ENCODE measurements around the gene PXDN.

PXDN gene

DNA sequence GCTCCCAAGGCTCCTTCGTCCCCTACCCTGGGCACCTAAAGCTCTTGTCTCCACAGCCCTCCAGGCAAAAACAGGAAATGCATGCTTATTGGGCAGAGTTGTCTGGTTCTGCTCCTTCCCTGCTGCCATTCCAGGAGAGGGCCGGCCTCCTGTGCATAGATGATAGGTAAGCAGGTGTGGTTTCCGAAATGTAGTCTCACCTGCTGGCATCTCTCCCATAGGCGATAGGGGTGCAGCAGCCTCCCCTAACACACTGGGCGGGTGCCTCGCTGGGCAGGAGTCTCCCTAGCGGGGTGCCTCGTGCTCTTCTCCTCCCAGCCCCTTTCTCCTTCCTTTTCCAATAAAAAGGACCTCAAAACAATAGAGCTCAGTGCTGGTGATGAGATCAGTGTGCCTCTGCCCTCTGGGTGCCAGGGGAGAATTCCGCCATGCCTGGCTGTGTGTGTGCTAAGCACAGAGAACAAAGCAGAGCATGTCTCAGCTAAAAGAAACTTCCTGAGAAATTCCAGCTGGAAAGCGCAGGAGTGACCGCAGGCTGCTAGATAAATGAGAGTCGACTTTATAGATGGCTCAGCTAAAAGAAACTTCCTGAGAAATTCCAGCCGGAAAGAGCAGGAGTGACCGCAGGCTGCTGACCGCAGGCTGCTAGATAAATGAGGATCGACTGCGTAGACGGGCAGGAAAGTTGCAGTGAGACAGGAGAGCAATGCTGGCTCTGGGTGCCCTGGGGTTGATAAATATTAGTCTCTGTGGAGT lies 11.3 kb upstream of the PXDN start:
- no peak for DNase-seq (ENCODE audit: low read depth in 1 of 2, low spot score in 1 of 2)

DNA sequence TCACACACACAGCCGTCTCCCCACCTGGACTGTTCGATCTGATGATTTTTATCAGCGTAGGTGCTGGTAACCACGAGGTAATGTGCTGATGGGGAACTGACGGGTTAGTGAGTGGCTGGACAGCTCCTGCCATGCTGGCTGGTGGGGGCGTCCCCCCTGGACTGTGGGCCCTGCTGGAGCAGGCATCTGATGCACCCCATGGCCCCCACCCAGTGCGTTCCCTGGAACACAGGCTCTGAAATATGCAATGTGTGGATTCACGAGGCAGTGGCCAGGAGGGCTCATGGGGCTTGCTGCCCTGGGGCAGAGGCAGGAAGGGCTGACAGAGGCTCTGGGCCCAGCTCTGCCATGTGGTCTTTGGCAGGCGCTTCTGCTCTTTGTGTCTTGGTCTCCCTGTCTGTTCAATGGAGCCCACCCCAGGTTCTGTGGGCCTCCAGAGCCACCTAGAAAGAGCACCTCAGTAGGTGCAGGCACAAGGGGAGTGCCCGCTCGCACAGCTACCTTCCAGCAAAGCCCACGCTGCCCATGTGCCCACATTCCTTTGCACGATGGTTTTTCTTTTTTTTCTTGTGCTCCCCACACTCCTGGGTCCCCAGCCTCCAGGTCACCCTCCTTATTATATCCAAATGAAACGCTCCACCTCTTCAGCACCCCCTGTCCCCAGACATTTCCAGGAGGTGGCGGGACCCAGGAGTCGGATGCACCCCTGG lies 10.3 kb upstream of the PXDN start:
- no peak for DNase-seq (ENCODE audit: low read depth in 1 of 2, low spot score in 1 of 2)

DNA sequence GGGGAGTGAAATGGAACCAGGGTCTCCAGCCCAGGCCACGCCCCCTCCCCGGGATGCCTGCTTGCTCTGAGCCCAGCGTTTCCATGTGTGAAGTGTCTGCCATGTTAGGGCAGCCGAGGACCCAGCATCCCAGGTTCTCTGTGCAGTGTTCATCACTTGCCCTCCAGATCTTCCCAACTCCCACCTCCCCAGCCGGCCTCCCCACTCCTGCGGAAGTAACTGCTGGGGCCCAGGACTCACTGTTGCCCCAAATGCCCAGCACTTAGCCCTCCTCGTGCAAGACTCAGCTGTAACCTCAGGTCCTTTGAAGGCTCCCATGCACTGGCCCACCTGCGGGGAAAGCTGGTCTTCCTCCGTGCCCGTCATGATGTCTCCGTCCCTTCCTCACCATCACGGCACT lies 9.7 kb upstream of the PXDN start:
- no peak for DNase-seq (ENCODE audit: low read depth in 1 of 2, low spot score in 1 of 2)

DNA sequence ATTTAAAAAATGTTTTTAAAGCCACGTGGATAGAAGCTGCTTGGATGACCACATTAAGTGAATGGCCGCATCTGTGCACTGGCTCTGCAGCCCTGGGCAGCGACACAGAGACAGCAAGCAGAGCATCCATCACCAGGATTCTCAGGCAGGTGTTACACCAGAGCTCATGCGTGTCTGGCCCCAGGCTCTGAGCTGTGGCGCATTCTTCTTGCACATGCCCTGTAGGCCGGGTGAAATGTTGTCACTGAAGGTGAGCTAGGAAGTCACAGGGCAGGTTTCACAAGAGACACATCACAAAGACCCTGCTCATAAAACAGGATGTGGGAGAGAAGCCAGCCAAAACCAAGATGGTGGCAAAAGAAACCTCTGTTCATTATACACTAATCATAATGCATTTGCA lies 8.4 kb upstream of the PXDN start:
- no peak for DNase-seq (ENCODE audit: low read depth in 1 of 2, low spot score in 1 of 2)

DNA sequence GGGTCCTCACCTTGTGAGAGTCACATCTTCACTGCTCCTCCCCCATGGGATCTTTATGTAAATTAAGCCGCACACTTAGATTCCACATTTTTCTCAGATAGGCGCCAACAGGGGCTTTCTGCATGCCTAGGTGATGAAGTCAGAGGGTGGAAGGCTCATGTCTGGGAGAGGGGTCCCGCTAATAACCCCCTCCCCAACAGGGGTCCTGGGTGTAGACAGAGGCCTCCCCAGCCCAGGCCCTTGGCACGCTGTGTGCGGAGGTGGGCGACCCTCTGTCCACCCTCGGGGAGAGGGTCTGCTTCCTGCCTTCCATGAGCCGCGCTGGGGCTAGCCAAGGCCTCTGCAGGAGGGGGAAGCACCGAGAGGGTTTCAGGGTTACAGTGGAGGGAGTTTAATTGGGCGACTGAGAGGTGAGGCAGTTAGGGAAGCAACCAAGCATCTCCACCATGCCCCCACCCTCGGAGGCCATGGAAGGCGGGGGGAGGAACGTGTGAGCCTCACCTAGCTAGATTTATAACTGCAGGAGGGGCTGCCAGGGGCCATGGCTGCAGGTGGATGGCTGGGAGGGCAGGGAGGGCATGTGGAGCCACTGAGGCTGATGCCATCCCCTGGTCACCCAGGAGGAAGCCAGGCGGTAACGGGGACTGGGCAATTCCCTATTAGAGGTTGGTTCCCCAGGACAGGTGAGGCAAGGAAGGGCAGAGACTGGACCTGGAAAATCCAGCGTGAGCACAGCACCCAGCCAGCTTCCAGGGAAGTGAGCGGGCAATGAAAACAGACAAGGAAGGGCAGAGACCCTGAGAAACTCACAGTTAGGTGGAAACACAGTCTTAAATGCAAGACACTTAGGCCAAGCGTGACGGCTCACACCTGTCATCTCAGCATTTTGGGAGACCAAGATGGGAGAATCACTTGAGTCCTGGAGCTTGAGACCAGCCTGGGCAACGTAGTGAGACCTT lies 7.7 kb upstream of the PXDN start:
- no peak for DNase-seq (ENCODE audit: low read depth in 1 of 2, low spot score in 1 of 2)

DNA sequence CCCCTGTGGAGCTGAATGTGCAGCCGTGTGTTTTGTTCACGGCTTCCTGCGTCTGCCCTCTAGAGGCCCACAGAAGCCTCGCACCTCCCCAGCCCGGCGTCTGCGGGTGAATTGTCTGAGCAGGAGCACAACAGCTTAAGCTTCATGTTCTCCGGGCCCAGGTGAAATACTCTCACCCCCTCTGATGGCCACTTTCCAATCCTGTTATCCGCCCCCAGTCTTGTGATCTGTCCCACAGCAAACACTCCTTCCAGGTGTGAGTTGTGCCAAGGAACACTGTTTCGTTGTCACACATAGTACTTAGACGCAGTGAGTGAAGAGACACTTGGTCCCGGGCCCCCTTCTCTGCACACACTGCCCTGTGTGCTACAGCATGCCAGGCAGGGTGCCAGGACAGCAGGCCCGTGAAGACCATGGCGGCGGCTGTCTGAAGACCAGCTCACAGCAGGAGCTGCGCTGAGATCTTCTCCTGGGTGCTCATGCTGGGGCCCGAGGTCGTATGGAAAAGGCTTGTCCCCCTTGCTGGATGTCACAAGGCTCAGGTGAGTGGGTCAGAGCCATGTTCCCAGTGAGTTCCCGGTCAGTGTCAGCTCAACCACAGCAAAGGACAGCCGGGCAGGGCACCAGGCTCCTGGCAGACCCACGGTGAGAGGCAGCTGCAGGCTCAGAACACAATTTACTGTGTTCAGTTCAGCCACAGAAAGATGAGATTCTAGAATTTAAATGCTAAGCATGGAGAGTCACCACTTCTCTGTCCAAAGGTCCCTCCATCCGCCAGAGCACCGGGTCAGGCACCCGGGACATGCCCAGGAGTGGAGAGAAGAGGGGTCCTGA lies 6.8 kb upstream of the PXDN start:
- DNase-seq (ENCODE audit: low read depth in 1 of 2, low spot score in 1 of 2): no peak

- DNase-seq (ENCODE audit: low read depth in 1 of 2, low spot score in 1 of 2): no peak
Measured at GRCh38 chr2:1750270-1750932, 6.1 kb upstream of the PXDN start.

DNA sequence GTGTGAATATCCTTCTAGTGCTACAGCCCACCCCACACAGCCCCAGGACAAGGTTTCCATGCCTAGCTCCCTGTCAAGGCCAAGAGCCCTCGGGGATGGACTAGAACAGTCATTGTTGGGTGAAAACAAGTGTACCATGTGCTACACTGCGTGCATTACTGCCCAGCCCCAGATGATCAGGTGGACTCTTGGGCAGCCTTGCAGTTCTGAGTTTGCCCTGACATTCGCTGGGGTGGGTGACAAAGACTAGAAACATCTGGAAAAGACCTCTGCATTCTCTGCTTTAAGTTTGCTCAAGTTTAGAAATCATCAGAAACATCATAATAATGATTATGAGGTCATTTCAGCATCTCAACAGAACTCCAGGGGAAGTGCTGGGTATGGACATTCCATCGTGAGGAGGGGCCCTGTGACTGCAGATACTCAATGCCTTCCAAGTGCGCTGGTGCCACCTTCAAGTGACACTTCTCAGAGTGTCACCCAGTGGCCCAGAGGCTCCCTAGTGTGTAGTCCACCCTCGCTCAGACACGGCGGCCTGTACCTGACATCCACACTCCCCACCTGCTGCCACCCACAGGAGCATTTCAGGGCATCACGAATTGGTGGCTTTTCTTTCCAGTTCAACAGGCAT lies 5.3 kb upstream of the PXDN start:
- DNase-seq (ENCODE audit: low read depth in 1 of 2, low spot score in 1 of 2): no peak

DNA sequence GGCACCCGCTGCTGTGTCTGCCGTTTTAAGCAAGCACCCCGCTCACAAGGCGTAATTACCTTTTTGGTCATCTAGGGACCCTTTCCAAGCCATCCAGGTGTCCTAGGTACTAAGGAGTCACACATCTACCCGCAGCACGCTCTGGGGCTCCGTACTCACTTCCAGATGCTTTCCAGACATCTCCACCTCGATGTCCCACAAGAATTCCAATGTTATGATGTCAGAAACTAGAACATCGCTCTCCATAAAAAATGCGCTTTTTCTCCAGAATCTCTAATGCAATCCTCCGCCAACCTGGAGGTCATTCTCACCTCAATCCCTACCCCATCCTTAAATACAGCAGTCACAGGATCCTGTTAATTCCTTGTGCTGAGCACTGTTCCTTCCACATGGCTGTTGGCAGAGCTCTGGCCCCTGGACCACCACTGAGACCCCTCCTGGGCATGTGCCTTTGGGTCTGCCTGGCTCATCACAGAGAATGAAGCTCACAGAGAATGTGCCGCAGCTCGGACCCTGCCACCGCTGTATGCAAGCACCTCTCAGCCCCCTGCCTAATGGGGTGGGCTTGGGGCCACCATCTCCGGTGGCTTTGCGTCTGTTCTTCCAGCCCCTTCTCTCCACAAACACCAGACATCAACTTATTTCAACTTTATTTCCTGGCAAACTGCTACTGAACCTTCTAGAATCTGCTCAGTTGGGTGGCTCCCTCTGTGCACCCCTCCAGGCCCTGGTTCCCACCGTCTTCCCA lies 4.6 kb upstream of the PXDN start:
- no peak for DNase-seq (ENCODE audit: low read depth in 1 of 2, low spot score in 1 of 2)

DNA sequence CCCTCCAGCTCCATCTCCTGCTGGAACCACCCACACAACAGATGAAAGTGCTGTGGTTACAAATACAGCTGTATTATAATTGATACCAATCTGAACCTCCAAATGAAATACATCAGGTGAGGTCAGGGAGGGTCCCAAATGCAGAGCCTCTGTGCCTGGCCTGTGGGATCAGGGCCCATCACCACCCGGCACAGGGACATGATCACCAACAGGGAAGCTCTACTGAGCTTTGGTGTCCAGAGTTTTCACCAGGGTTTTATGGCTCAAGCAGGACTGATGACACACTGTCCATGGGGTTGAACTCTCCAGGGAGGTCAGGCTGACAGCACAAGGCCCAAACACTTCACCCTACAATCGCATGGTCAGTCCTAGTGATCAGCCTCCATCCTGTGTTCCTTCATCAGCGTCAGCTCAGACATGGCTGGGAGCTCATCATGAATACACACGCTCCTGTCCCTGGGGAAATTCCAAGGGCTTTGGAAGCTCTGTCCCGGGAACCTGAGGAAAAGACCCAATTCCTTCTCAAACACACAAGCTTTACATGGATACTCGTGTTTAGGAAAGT lies 3.9 kb upstream of the PXDN start:
- DNase-seq (ENCODE audit: low read depth in 1 of 2, low spot score in 1 of 2): no peak

DNA sequence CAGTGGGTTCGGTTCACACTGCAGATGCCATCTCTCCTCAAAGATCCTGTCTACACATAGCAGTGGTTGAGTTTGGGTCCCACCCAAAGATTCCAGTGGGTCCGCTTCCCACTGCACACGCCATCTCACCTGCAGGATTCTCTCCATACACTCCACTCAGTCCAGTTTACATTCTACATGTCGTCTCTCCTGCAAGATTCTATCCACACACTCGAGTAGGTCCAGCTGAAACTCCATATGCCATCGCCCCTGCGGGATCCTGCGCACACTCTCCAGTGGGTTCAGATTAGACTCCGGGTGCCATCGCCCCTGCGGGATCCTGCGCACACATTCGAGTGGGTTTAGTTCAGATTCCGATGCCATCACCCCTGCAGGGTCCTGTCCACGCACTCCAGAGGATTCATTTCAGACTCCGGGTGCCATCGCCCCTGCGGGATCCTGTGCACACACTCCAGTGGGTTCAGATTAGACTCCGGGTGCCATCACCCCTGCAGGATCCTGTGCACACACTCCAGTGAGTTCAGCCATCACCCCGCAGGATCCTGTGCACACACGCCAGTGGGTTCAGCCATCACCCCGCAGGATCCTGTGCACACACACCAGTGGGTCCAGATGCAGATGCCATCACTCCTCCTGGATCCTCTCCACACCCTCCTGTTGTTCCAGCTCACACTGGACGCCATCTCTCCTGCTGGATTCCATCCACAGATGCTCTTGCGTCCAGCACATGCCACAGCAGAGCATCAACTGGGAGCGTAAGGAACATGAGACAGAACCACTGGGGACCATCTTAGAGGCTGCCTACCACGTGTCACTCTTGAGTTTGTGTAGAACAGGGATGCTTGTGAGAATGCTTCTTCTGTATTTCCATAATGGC lies 3.0 kb upstream of the PXDN start:
- DNase-seq (ENCODE audit: low read depth in 1 of 2, low spot score in 1 of 2): no peak

DNA sequence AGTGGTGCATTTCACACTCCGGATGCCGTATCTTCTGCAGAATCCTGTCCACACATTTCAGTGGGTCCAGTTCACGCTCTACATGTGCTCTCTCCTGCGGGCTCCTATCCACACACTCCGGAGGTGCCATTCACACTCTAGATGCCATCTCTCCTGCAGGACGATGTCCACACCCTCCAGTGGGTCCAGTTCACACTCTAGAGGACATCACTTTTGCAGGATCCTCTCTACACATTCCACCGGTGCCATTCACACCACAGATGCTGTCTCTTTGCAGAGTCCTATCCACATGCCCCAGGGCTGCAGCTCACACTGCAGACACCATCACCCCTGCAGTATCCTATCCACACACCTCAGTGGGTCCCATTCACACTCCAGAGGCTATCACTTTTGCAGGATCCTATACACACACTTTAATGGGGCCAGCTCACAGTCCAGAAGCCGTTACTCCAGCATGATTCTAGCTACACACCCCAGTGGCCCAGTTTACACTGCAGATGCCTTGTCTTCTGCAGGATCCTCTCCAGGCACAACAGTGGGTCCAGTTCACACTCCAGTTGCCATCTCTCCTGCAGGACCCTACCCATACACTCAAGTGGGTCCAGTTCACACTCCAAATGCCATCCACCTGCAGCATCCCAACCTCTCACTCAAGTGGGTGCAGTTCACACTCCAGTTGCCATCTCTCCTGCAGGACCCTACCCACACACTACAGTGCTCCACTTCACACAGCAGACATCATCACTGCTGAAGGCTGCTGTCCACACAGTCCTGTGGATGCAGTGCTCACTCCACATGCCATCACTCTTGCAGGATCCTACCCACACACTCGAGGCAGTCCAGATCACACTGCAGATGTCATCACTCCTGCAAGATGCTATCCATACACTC lies 2.1 kb upstream of the PXDN start:
- DNase-seq (ENCODE audit: low read depth in 1 of 2, low spot score in 1 of 2): no peak

DNA sequence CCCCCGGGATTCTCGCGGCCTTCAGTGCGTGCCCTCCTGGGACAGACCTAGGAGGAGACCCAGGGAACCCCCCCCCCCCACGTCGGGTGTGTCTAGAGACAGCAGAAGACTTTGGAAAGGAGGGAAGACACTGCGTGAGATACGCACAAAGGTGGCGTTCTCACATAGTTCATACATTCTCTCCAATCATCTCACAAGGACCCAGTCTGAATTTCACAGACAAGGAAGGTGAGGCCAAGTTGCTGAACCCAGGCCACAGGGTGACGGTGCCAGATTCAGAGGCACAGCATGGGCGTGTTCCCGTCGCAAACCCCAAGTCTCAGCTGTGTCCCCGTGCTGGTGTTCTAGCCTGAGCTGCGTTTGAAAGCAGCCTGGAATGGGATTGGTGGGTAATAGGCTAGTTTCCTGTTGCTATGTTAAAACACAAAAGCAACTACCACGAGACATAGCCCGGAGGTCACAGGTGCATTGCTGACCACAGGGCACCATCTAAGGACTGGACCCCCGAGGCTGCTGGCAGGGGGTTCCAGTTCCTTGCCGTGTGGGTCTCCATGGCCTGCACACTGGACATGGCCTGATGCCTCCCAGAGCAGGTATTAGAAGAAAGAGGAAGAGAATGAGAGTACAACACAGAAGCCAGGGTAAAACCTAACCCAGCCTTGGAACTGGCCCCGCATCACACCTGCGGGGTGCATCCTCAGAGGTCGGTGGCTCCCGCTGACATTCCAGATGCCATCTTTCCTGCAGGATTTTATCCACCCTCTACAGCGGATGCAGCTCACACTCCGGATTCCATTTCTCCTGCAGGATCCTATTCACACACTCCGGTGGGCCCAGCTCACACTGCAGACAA lies 1.1 kb upstream of the PXDN start:
- DNase-seq (ENCODE audit: low read depth in 1 of 2, low spot score in 1 of 2): no peak

GRCh38 chr2:1744151-1744445 lies 217 bp downstream of the PXDN start:
- no peak for DNase-seq (ENCODE audit: low read depth in 1 of 2, low spot score in 1 of 2)

DNA sequence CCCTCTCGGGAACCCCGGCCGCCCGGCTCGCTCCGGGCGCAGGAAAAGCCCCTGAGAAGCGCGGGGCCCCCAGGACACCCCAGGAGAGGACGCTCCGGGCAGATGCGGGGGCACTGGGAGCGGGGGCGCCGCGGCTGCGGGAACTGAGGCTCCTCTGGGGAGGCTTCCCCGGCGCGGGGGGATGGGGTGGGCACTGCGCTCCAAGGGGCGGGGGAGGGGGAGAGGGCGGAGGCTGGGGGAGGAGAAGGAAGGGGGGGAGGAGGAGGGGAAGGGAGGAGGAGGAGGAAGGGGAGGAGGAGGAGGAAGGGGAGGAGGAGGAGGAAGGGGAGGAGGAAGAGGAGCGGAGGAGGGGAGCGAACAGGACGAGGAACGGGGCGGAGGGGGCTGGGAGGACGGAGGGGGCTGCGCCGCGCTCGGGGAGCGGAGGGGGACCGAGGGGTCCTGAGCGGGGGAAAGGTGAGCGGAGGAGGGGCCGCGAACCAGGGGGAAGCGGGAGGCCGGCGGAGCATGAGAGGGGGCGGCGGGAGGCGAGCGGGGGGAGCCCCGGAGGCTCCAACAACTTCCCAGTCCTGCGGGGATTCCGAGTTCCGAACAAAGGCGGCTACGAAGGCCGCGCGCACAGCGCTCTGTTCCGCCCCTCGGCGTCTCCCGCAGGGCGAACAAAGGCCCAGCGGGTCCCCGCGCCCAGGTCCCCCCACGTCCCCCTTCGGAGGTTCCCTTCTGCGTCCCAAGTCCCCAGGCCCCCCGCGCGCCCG lies 742 bp downstream of the PXDN start:
- no peak for DNase-seq (ENCODE audit: low read depth in 1 of 2, low spot score in 1 of 2)

Measured in activated T-helper 1 cell treated with anti-CD3 and anti-CD28 coated beads, Interleukin-2, amount 50 U/mL, for 16 hours (primary cell).